ENCODE results near the gene CACNA1C. TPM values are rescaled to one million over a fixed set of nuclear protein-coding genes. Genes with fewer than 3 reads are reported as not detected.

CACNA1C gene
- total RNA-seq, 1 experiment from 2014 or later = 1.1 TPM

DNA sequence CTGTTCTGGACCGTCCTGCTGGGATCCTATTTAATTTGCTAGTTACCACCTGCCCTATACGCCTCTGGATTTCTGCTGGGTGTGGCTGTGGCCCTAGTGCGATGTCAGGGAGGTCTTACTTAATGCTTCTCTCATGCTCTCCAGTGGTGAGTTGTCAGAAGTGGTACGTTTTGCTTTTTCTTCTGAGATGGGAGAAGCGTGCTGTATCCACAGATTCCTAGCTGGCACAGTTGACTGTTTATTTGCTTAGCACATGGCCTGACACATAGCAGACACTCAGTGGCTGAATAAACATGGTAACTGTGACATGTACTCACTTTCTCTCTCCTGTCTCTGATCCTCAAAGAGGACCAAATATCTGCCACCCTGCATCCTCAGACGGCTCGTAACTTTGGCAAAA, 107.3 kb downstream of the CACNA1C start:
- H3K27me3 Mint-ChIP-seq (ENCODE audit: low read depth) = no peaks in the 10 kb centered on the region
- Histone ChIP-seq H4K20me1 (ENCODE audit: control insufficient read depth, insufficient read depth, insufficient read length) (no peaks in the 10 kb centered on the region), H4K5ac (ENCODE audit: insufficient read length, low read depth, low read length) (no peak overlapping the region), H2BK15ac (ENCODE audit: low read depth, low read length) (no peak overlapping the region), H3K4me1 (ENCODE audit: insufficient read depth, low read length) (0 out of 2 replicates have a peak, but pooled peaks cover 1% of the 10 kb centered on the region), H3K27ac (ENCODE audit: insufficient read length, low read depth, low read length) (no peak overlapping the region), H3K4ac (ENCODE audit: low read depth, low read length) (no peak overlapping the region), H2BK12ac (ENCODE audit: insufficient read length, low read depth, low read length) (no peak overlapping the region), H2AK5ac (ENCODE audit: insufficient read length, low read length) (no peak overlapping the region), H2BK120ac (ENCODE audit: low read depth, low read length, poor library complexity, severe bottlenecking) (no peak overlapping the region), H2BK20ac (ENCODE audit: low read depth, low read length, poor library complexity, severe bottlenecking) (no peak overlapping the region), H3K27me3 (ENCODE audit: insufficient read depth, low read length) (no peaks in the 10 kb centered on the region), H2AFZ (ENCODE audit: low read length) (no peak overlapping the region), H3K18ac (ENCODE audit: insufficient read length, low read depth, low read length) (no peak overlapping the region), H2BK5ac (ENCODE audit: insufficient read length, low read length) (no peak overlapping the region), H3K4me2 (ENCODE audit: insufficient read depth, insufficient read length, low read length) (no peak overlapping the region), H3K79me2 (ENCODE audit: insufficient read depth, low read length) (no peaks in the 10 kb centered on the region), H4K91ac (ENCODE audit: insufficient read length, low read depth, low read length) (no peak overlapping the region), H3K14ac (ENCODE audit: insufficient read depth, low read length) (no peak overlapping the region), H3K79me1 (ENCODE audit: insufficient read depth, low read depth, low read length, poor library complexity, severe bottlenecking) (no peaks in the 10 kb centered on the region), H3K9me3 (ENCODE audit: control insufficient read depth, low read depth, low read length) (no peaks in the 10 kb centered on the region), H3K56ac (ENCODE audit: insufficient read length, low read depth, low read length) (no peak overlapping the region), H3K23me2 (ENCODE audit: insufficient read length, low read depth, low read length, poor library complexity, severe bottlenecking) (no peaks in the 10 kb centered on the region), H3T11ph (ENCODE audit: low read length) (no peak overlapping the region), H4K8ac (replicated peaks; ENCODE audit: insufficient read length, low read depth, low read length) (no peak overlapping the region), H3K23ac (ENCODE audit: insufficient read length, low read depth, low read length) (no peak overlapping the region), H3K9ac (ENCODE audit: extremely low read depth, insufficient read length, low read length) (no peak overlapping the region)
- H3K27ac Mint-ChIP-seq = no peak overlapping the region
- no peak for DNase-seq
- H3K4me1 Mint-ChIP-seq = peaks cover 8% of the 10 kb centered on the region in 2 experiments; a peak in 3 of 4 replicates
- H3K9me3 Mint-ChIP-seq = no peaks in the 10 kb centered on the region
- H3K36me3 Mint-ChIP-seq (ENCODE audit: insufficient read depth in 1 of 3, low read depth in 3 of 3) = no peaks in the 10 kb centered on the region
- no CpG with 5 or more reads among the region's 7 CpGs for WGBS (ENCODE audit: extremely low coverage, insufficient read length, low lambda C conversion rate)
- H3K4me3 Mint-ChIP-seq = no peak overlapping the region
- TF ChIP-seq, protein P1, sequence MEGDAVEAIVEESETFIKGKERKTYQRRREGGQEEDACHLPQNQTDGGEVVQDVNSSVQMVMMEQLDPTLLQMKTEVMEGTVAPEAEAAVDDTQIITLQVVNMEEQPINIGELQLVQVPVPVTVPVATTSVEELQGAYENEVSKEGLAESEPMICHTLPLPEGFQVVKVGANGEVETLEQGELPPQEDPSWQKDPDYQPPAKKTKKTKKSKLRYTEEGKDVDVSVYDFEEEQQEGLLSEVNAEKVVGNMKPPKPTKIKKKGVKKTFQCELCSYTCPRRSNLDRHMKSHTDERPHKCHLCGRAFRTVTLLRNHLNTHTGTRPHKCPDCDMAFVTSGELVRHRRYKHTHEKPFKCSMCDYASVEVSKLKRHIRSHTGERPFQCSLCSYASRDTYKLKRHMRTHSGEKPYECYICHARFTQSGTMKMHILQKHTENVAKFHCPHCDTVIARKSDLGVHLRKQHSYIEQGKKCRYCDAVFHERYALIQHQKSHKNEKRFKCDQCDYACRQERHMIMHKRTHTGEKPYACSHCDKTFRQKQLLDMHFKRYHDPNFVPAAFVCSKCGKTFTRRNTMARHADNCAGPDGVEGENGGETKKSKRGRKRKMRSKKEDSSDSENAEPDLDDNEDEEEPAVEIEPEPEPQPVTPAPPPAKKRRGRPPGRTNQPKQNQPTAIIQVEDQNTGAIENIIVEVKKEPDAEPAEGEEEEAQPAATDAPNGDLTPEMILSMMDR (conservative IDR thresholded peaks at IDR 0.05) = no peak

All from H9 (cell line).